ENCODE measurements around the gene FBXO9.

DNA sequence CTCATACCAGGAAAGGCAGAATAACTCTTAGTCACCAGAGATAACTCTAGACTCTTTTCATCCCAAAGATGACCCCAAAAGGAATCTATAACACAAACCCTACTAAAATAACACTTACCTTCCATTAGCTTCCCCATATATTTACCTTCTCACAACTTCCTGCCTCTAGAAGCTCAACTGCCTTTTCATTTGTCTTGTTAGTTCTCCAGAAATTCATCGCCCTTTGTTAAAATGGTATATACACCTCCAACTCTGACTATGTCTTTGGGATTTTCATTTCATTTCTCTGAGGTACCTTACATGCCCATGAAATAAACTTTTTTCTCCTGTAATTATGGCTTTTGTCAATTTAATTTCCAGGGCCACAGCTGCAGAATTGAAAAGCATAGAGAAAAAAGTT is 49.9 kb downstream of the FBXO9 start:
- TF ChIP-seq, protein P1, sequence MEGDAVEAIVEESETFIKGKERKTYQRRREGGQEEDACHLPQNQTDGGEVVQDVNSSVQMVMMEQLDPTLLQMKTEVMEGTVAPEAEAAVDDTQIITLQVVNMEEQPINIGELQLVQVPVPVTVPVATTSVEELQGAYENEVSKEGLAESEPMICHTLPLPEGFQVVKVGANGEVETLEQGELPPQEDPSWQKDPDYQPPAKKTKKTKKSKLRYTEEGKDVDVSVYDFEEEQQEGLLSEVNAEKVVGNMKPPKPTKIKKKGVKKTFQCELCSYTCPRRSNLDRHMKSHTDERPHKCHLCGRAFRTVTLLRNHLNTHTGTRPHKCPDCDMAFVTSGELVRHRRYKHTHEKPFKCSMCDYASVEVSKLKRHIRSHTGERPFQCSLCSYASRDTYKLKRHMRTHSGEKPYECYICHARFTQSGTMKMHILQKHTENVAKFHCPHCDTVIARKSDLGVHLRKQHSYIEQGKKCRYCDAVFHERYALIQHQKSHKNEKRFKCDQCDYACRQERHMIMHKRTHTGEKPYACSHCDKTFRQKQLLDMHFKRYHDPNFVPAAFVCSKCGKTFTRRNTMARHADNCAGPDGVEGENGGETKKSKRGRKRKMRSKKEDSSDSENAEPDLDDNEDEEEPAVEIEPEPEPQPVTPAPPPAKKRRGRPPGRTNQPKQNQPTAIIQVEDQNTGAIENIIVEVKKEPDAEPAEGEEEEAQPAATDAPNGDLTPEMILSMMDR (IDR thresholded peaks at IDR 0.05): no peak
- TF ChIP-seq POLR2A (IDR thresholded peaks at IDR 0.05) (no peak), EP300 (IDR thresholded peaks at IDR 0.05) (no peak)
